Measurements from ENCODE around the gene LCOR. TPM values are rescaled to one million over a fixed set of nuclear protein-coding genes. Genes with fewer than 3 reads are reported as not detected.

LCOR gene
- total RNA-seq: 10 to 100 TPM; 18.8 to 28.8 (median 24.3) TPM
- polyA plus RNA-seq: 1 to 10 TPM; 1.6 to 4.8 TPM
- long read RNA-seq, donor 1, full-length matches to known transcripts: 3 of 14 reads
- long read RNA-seq, donor 1, partial matches to known transcripts: 2 of 14 reads
- long read RNA-seq, donor 1, other reads (novel, unspliced or antisense): 9 of 14 reads
- long read RNA-seq, donor 2, full-length matches to known transcripts: 5 of 28 reads
- long read RNA-seq, donor 2, partial matches to known transcripts: 8 of 28 reads
- long read RNA-seq, donor 2, other reads (novel, unspliced or antisense): 15 of 28 reads
- long read RNA-seq, donor 3, full-length matches to known transcripts: 16 of 52 reads
- long read RNA-seq, donor 3, partial matches to known transcripts: 20 of 52 reads
- long read RNA-seq, donor 3, other reads (novel, unspliced or antisense): 16 of 52 reads

- H3K27ac ChIP-seq: peak within 1 kb of the TSS; percentile 92 to 99 (median 95)
- peaks cover 3 to 58% (median 47%) of the 10 kb centered on the region in 9 donors for H3K4me1 ChIP-seq
- H3K4me3 ChIP-seq: peak within 1 kb of the TSS; percentile 77 to 97 (median 92)
- no peaks in the 10 kb centered on the region for H3K27me3 ChIP-seq
- intact Hi-C loops (cut with DNase I): loop anchor here in 7 of 10 donors (2.0 to 10.0 kb wide), 10 partner anchors 65 to 457 kb away; partner anchors contain the start of gene TM9SF3 (in 4 of the 7)
- ATAC-seq (peak; percentile 90 to 95 (median 91)), DNase-seq (peak; percentile 87 to 88)
- WGBS, 2 donors: 0 to 1% methylated on average over 68 to 112 of the region's 112 CpGs
- no peaks in the 10 kb centered on the region for H3K36me3 ChIP-seq
- TF ChIP-seq, protein P1, sequence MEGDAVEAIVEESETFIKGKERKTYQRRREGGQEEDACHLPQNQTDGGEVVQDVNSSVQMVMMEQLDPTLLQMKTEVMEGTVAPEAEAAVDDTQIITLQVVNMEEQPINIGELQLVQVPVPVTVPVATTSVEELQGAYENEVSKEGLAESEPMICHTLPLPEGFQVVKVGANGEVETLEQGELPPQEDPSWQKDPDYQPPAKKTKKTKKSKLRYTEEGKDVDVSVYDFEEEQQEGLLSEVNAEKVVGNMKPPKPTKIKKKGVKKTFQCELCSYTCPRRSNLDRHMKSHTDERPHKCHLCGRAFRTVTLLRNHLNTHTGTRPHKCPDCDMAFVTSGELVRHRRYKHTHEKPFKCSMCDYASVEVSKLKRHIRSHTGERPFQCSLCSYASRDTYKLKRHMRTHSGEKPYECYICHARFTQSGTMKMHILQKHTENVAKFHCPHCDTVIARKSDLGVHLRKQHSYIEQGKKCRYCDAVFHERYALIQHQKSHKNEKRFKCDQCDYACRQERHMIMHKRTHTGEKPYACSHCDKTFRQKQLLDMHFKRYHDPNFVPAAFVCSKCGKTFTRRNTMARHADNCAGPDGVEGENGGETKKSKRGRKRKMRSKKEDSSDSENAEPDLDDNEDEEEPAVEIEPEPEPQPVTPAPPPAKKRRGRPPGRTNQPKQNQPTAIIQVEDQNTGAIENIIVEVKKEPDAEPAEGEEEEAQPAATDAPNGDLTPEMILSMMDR (IDR thresholded peaks at IDR 0.05): peak in 1 of 9 donors; percentile 37
- no peaks in the 10 kb centered on the region for H3K9me3 ChIP-seq
Measured at GRCh38 chr10:96831867-96832720, at the start of gene LCOR. LCOR (plus strand) TSS chr10:96832298; CDS start chr10:96949058, 116,760 bp downstream.

GRCh38 chr10:96784253-96784652, 47.8 kb upstream of the LCOR start:
- WGBS, 2 donors: 91 to 96% methylated on average over 4 of the region's 4 CpGs
- DNase-seq: no peak
- Histone ChIP-seq H3K36me3 (no peaks in the 10 kb centered on the region), H3K4me3 (no peak overlapping the region), H3K4me1 (no peaks in the 10 kb centered on the region), H3K9me3 (peaks cover 0 to 15% (median 6%) of the 10 kb centered on the region in 11 donors), H3K27me3 (no peaks in the 10 kb centered on the region), H3K27ac (no peak overlapping the region)
- TF ChIP-seq, protein P1 (IDR thresholded peaks at IDR 0.05): no peak
- intact Hi-C loops (cut with DNase I): no loop called here
- ATAC-seq: no peak

DNA sequence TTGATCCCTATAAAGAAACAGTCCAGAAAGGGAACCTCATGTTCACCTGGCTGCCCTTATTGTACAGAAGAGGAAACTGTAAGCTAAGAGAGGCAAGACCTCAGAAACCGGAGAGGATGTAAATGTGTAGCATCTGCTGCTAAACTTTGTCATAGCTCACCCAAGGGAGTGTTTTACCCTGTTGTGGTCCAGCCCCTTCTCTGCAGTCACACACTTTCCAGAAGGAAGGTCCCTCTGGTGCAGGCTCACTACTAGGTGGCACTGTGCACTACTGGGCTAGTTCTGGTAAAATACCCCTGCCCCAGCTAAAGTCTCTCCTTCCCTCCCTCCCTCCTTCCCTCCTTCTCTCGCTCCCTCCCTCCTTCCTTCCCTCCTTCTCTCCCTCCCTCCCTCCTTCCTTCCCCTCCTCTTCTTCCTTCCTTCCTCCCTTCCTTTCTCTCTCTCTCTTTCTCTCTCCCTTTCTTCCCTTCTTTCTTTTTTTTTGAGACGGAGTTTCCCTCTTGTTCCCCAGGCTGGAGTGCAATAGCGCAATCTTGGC, 42.5 kb upstream of the LCOR start:
- Histone ChIP-seq H3K9me3 (peaks cover 0 to 3% (median 1%) of the 10 kb centered on the region in 11 donors), H3K27ac (no peak overlapping the region), H3K4me1 (no peaks in the 10 kb centered on the region), H3K27me3 (peaks cover 0 to 13% (median 0%) of the 10 kb centered on the region in 7 donors), H3K36me3 (no peaks in the 10 kb centered on the region), H3K4me3 (no peak overlapping the region)
- DNase-seq (no peak), ATAC-seq (peak in 1 of 8 donors; percentile 33)
- TF ChIP-seq, protein P1 (IDR thresholded peaks at IDR 0.05): peak in 2 of 9 donors; percentile 58 to 67
- WGBS, 2 donors: 65 to 77% methylated on average over 4 of the region's 4 CpGs
- intact Hi-C loops (cut with DNase I): no loop called here

DNA sequence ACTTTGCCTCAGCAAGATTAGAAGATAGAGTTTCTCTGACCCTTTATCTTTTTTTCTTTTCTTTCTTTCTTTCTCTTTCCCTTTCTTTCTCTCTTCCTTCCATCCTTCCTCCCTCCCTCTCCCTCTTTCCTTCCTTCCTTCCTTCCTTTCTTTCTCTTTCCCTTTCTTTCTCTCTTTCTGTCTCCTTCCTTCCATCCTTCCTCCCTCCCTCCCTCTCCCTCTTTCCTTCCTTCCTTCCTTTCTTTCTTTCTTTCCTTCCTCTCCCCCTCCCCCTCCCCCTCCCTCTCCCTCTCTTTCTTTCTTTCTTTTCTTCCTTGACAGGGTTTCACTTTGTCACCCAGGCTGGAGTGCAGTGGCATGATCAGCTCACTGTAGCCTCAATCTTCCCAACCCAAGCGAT, 40.2 kb upstream of the LCOR start:
- DNase-seq (no peak), ATAC-seq (no peak)
- peaks cover 0 to 13% (median 0%) of the 10 kb centered on the region in 7 donors for H3K27me3 ChIP-seq
- TF ChIP-seq, protein P1 (IDR thresholded peaks at IDR 0.05): no peak
- intact Hi-C loops (cut with DNase I): no loop called here
- H3K9me3 ChIP-seq: no peaks in the 10 kb centered on the region
- H3K4me1 ChIP-seq: no peaks in the 10 kb centered on the region
- H3K4me3 ChIP-seq: no peak overlapping the region
- WGBS, 2 donors: 95 to 100% methylated on average over 1 of the region's 1 CpG
- no peak overlapping the region for H3K27ac ChIP-seq
- no peaks in the 10 kb centered on the region for H3K36me3 ChIP-seq
